Measurements from ENCODE around the gene TRABD. TPM values are rescaled to one million over a fixed set of nuclear protein-coding genes. Genes with fewer than 3 reads are reported as not detected.

The TRABD gene
- total RNA-seq, 4 donors from 2014 or later = 18.3 to 43.1 (median 28.4) TPM

GRCh38 chr22:50189184-50189848 is 3.6 kb downstream of the TRABD start:
- no peak for DNase-seq (ENCODE audit: low spot score)
- ATAC-seq (ENCODE audit: low FRiP score) = no peak
- TF ChIP-seq, protein P1, sequence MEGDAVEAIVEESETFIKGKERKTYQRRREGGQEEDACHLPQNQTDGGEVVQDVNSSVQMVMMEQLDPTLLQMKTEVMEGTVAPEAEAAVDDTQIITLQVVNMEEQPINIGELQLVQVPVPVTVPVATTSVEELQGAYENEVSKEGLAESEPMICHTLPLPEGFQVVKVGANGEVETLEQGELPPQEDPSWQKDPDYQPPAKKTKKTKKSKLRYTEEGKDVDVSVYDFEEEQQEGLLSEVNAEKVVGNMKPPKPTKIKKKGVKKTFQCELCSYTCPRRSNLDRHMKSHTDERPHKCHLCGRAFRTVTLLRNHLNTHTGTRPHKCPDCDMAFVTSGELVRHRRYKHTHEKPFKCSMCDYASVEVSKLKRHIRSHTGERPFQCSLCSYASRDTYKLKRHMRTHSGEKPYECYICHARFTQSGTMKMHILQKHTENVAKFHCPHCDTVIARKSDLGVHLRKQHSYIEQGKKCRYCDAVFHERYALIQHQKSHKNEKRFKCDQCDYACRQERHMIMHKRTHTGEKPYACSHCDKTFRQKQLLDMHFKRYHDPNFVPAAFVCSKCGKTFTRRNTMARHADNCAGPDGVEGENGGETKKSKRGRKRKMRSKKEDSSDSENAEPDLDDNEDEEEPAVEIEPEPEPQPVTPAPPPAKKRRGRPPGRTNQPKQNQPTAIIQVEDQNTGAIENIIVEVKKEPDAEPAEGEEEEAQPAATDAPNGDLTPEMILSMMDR (IDR thresholded peaks at IDR 0.05) = no peak

GRCh38 chr22:50189849-50190181 is 4.1 kb downstream of the TRABD start:
- ATAC-seq (ENCODE audit: low FRiP score) = peak; percentile 0
- no peak for DNase-seq (ENCODE audit: low spot score)
- TF ChIP-seq, protein P1 (IDR thresholded peaks at IDR 0.05) = no peak

GRCh38 chr22:50190182-50190940 is 4.6 kb downstream of the TRABD start:
- no peak for DNase-seq (ENCODE audit: low spot score)
- TF ChIP-seq, protein P1 (IDR thresholded peaks at IDR 0.05) = no peak
- peak; percentile 60 for ATAC-seq (ENCODE audit: low FRiP score)

- TF ChIP-seq, protein P1 (IDR thresholded peaks at IDR 0.05) = no peak
- no peak for ATAC-seq (ENCODE audit: low FRiP score)
- no peak for DNase-seq (ENCODE audit: low spot score)
Measured at GRCh38 chr22:50190941-50191741, 5.4 kb downstream of the TRABD start.

DNA sequence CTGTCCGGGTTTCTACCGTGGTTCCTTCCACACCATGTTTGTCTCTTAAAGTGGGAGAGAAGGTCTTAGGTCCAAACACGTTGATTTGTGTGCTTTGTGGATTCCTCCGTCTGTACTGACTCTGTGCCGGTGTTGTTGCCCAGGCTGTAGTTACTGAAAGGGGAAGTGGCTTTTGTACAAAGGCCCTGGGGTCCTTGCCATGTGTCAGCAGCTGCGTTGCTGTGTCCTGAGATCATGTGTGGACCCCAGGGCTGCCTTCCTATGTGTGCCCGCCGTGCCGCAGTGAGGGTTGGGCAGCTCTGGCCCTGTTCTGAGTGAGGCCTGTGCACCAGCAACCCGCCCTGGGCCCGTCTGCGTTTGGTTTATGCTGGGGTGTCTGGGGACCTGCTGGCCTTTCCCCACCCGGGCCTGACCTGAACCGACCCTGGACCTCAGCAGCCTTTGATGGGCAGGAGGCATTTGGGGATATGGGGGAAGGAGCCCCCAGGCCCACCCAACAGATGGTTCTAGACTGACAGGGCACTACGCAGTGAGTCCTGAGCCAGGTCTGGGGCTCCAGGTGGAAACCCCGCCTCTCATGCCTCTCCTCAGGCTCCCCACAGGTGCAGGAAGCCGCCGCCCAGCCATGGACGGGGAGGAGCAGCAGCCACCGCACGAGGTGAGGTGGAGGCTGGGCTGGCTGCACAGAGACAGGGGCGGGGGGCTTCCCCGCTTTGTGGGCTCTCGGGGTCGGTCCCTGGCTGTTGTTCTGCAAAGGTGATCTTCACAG is 6.9 kb downstream of the TRABD start:
- ATAC-seq (ENCODE audit: low FRiP score) = no peak
- no peak for DNase-seq (ENCODE audit: low spot score)
- TF ChIP-seq, protein P1 (IDR thresholded peaks at IDR 0.05) = no peak

DNA sequence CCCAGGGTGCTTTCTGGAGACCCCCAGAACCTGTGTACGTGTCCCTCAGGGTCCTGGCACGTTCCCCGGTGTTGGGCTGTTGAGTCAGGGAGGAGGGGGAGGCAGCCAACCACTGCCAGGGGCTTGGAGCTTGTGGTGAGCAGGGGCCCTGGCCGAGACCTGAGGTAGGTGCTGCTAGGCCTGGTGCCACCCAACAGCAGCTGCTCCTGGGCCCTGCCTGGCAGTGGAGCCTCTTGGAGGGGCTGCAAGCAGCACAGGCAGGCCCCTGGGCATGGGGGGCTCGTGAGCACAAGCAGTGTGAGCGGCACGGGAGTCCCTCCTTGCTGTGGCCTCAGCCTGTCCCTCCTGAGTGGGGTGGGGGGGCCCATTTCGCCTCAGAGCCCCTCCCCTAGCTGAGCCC is 7.9 kb downstream of the TRABD start:
- ATAC-seq (ENCODE audit: low FRiP score) = no peak
- no peak for DNase-seq (ENCODE audit: low spot score)
- TF ChIP-seq, protein P1 (IDR thresholded peaks at IDR 0.05) = no peak

All from omental fat pad (tissue), 4 donors.